Suppressor macrophage (primary cell): ENCODE results near the gene TPRG1.
A peak's percentile ranks its signal among the peaks of the same experiment; 100 is the strongest.

Source experiments
- DNase-seq, 4 experiments: peaks; one replicate each; pipeline ENCODE4 v3.0.0-alpha.2; 2020 to 2022

TPRG1 gene

GRCh38 chr3:189232790-189233189 lies 61.0 kb downstream of the TPRG1 start:
- no peak for DNase-seq

GRCh38 chr3:189233225-189233858 lies 61.6 kb downstream of the TPRG1 start:
- peak; percentile 9 to 44 (median 31) for DNase-seq

- DNase-seq: no peak
Measured at GRCh38 chr3:189235214-189235613, 63.4 kb downstream of the TPRG1 start.

GRCh38 chr3:189236352-189236751 lies 64.6 kb downstream of the TPRG1 start:
- DNase-seq: peak in 2 of 4 experiments; percentile 28 to 46

GRCh38 chr3:189237526-189237925 lies 65.8 kb downstream of the TPRG1 start:
- DNase-seq: no peak

GRCh38 chr3:189238071-189238470 lies 66.3 kb downstream of the TPRG1 start:
- DNase-seq: no peak

- DNase-seq: no peak
Measured at GRCh38 chr3:189239616-189240015, 67.8 kb downstream of the TPRG1 start.

- no peak for DNase-seq
Measured at GRCh38 chr3:189249987-189250386, 78.2 kb downstream of the TPRG1 start.

GRCh38 chr3:189258261-189258660 lies 86.5 kb downstream of the TPRG1 start:
- no peak for DNase-seq

- no peak for DNase-seq
Measured at GRCh38 chr3:189260556-189261493, 89.1 kb downstream of the TPRG1 start.

GRCh38 chr3:189262746-189263145 lies 91.0 kb downstream of the TPRG1 start:
- peak; percentile 27 to 61 (median 46) for DNase-seq

- DNase-seq: no peak
Measured at GRCh38 chr3:189267981-189268613, 96.3 kb downstream of the TPRG1 start.

GRCh38 chr3:189269365-189269764 lies 97.6 kb downstream of the TPRG1 start:
- DNase-seq: no peak

GRCh38 chr3:189270248-189270832 lies 98.6 kb downstream of the TPRG1 start:
- DNase-seq: peak in 3 of 4 experiments; percentile 24 to 41 (median 33)

- no peak for DNase-seq
Measured at GRCh38 chr3:189272500-189273119, 100.8 kb downstream of the TPRG1 start.

- DNase-seq: peak in 3 of 4 experiments; percentile 8 to 40 (median 16)
Measured at GRCh38 chr3:189273736-189274135, 102.0 kb downstream of the TPRG1 start.

- DNase-seq: no peak
Measured at GRCh38 chr3:189275182-189275581, 103.4 kb downstream of the TPRG1 start.

- peak in 2 of 4 experiments; percentile 14 to 15 for DNase-seq
Measured at GRCh38 chr3:189275852-189276251, 104.1 kb downstream of the TPRG1 start.

- peak; percentile 80 to 93 (median 84) for DNase-seq
Measured at GRCh38 chr3:189276444-189277219, 104.9 kb downstream of the TPRG1 start.

- peak; percentile 51 to 88 (median 74) for DNase-seq
Measured at GRCh38 chr3:189277711-189278110, 105.9 kb downstream of the TPRG1 start.

- DNase-seq: no peak
Measured at GRCh38 chr3:189278221-189278620, 106.5 kb downstream of the TPRG1 start.
